Fibroblast of pulmonary artery (primary cell): Measurements from ENCODE around the gene CHCHD10.

ENCODE experiments used
- DNase-seq: peaks from one replicate; pipeline ENCODE4 v3.0.0-alpha.2; 2010; ENCODE audit warnings: low read depth
- H3K4me3 ChIP-seq: replicated peaks from 2 replicates; pipeline ENCODE4 v1.5.1; 2011; ENCODE audit warnings: low read depth, mild to moderate bottlenecking, control low read depth, low read length, moderate library complexity
- TF ChIP-seq, protein P1 (sequence below): IDR thresholded peaks from 2 replicates; pipeline ENCODE4 v1.5.1; 2011; ENCODE audit warnings: mild to moderate bottlenecking, control low read depth, low read length, inconsistent platforms; ENCODE audit errors: missing control alignments

CHCHD10 gene

DNA sequence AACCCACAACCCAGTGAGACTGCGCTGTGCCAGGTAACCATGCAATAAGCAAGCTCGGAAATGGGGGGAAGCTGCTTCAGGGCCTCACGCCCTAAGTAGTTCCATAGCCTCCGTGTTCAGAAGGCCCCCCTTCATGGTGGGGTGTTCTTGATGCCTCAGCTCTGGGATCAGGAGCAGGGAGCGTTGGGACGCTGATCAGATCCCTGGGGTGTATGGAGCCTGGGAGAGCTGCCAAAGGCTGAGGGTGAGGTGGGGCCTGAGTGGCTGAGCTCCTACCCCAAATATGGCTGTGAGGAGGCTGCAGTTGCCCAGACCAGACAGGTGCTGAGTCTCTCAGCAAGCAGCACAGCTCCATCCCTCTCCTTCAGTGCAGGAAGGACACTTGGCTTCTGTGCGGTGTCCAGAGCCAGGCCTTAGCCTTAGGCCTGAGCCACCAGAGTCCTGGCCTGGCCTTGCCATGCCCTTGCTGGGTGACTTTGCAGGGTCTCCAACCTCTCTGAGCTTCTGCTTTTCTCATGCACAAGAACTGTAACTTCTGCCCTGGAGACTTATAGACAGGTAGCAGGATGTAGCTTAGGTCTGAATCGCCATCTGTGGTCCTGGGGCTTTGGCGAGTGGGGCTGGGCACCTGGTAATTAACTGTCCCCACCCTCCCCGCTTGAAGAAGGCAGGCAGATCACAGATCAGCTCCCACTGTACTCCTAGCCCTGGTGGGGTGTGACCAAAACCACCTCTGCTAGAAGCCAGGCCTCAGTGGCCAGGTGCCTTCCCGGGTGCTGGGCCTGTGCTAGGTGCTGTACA lies 10.2 kb upstream of the CHCHD10 start:
- H3K4me3 ChIP-seq, result no peak overlapping the region
- no peak for DNase-seq
- TF ChIP-seq, protein P1, sequence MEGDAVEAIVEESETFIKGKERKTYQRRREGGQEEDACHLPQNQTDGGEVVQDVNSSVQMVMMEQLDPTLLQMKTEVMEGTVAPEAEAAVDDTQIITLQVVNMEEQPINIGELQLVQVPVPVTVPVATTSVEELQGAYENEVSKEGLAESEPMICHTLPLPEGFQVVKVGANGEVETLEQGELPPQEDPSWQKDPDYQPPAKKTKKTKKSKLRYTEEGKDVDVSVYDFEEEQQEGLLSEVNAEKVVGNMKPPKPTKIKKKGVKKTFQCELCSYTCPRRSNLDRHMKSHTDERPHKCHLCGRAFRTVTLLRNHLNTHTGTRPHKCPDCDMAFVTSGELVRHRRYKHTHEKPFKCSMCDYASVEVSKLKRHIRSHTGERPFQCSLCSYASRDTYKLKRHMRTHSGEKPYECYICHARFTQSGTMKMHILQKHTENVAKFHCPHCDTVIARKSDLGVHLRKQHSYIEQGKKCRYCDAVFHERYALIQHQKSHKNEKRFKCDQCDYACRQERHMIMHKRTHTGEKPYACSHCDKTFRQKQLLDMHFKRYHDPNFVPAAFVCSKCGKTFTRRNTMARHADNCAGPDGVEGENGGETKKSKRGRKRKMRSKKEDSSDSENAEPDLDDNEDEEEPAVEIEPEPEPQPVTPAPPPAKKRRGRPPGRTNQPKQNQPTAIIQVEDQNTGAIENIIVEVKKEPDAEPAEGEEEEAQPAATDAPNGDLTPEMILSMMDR, result no peak

DNA sequence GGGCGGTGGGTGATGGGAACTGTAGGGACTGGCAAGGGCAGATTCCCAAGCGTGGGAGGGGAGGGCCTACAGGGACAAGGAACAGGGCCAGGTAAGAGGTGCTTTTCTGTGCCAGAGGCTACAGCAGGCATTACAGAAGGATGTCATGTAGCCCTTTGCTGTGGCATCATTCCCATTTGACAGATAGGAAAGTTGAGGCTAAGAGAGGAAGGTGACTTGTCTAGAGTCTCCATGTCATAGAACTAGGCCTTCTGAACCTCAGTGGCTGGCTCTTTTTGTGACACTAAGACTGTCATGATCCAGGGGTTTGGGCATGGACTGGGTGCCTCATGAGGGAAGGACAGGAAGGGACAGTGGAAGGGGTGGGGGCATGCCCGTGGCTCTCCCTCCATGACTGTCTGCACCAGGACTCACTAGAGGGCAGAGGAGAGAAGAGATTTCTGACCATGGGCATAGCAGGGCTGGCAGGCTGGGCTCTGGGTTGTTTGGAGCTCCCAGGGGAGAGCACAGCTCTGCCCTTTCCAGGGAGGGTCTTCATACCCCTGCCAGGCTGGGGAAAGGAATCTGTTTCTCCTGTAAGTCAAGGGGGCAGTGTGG lies 8.1 kb upstream of the CHCHD10 start:
- H3K4me3 ChIP-seq, result no peak overlapping the region
- no peak for DNase-seq
- TF ChIP-seq, protein P1, result no peak

DNA sequence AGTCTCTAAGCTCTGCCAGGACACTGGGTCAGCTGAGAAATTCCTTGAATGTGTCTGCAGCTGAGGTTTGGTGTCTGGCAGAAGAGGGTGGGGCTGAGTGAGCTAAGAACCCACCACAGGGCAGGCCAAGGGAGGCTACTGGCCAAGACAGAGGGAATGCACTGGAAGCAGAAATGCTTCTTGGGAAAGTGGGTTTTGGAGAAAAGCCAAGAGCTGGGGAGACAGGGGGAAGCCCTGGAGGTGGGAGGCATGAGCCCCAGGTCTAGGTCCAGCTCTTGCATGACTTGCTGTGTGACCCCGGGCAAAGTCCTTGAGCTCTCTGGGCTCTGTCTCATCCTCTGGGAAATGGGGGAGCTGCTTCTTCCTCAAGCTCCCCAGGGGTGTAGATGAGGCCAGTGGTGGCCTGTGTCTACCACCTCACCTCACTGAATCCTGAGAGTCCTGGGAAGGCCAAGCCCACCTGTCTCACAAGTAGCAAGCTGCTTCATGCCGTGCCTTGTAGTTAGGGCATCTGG lies 7.2 kb upstream of the CHCHD10 start:
- TF ChIP-seq, protein P1, result no peak
- DNase-seq, result peak; percentile 41
- H3K4me3 ChIP-seq, result no peak overlapping the region

DNA sequence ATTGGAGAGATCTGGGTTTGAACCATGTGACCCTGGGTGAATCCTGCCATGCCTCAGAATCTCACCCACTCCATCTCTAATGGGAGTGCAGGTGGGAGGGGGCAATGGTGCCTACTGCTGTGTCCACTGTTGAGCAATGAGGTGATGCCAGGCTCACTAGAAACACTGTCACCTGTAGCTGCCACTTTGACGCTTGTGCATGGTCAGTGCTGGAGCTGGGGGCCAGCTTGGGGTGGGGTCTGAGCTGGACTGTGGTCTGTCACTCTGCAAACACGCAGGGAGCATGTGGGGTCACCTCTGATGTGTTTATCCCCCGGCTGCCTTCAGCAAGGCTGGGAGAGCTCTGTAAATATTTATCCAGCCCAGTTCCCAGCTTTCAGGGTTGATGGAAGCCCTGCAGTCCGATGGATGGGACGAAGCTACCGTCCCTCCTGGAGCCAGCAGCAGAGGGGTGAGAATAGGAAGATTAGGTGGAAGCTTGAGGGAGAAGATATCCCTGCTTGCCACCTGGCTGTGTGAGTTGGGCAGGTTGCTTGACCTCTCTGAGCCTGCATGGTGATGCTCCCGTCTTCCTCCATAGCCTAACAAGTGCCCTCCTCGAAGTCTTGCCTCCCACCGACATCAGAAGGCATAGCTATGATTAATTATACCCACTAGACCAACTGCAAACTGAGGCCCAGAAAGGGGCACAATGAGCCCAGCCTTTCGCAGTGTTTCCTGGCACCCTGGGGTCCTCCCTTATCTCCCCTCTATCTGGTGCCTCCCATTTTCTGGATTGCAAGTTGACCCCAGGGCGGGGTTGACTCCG lies 6.5 kb upstream of the CHCHD10 start:
- DNase-seq, result no peak
- H3K4me3 ChIP-seq, result no peak overlapping the region
- TF ChIP-seq, protein P1, result no peak

DNA sequence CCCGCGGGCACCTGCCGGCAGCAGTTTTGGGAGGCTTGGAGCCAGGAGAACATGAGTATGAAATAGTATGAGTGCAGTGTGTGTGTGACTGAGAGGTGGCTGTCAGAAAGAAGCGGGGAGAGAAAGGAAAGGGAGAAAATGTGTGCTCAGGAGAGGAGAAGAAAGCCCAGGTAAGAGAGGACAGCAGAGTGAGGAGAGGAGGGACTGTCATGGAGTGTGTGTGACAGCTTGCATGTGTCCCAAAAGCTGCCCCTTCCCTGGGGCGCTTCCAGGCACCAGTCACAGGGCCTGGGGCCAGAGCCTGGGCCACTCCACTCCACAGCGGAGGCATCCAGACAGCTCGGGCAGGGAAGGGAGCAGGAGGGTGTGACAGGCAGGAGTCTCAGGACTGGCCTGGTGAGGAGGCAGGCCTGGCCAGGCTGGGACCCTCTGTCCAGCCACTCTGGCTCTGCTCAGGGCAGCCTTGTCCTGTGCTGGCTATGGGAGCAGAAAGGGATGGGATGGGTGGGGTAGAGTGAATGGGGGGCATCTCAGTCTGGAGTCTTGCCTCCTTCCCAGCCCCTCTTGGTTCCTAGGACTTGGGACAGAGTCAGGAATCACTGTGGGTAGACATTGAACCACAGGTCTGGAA lies 5.8 kb upstream of the CHCHD10 start:
- no peak for DNase-seq
- H3K4me3 ChIP-seq, result no peak overlapping the region
- TF ChIP-seq, protein P1, result no peak

DNA sequence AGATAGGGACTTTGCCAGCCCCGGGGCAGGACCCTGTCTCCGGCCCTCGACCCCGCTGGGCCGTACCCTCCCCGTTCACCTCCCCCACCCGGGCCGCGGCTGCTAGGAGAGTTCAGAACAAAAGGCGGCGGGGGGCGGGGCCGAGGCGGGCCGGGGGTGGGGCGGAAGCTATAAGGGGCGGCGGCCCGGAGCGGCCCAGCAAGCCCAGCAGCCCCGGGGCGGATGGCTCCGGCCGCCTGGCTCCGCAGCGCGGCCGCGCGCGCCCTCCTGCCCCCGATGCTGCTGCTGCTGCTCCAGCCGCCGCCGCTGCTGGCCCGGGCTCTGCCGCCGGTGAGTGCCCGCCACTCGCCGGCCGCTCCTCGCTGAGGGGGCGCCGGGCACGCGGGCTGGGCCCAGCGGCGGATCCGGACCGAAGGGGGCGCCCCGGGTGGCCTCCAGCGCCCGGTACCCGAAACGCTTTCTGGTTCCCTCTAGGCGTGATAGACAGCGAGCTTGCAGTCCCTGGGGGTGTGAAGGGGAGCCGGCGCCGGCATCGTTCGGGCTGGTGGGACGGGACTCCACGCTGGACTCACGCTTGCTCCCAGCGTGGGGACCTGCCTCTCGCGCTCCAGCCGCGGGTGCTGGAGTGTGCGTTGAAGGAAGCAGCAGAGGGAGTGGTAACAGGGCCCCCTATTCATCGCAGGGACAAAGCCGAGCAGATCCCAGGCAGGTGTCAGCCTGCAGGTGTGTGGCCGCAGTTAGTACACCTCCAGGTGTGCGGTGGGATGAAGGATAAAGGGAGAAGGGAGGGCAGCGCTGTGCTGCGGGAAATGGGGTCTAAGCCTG lies 5.1 kb upstream of the CHCHD10 start, which contains the start of gene MMP11:
Gene MMP11 (plus strand): TSS at position 201 of the 825 bp plus-strand sequence. CDS start 22 bp downstream, at position 223.
- peak within 1 kb of the TSS; percentile 42 for H3K4me3 ChIP-seq
- no peak for DNase-seq
- TF ChIP-seq, protein P1, result no peak
